NCI-H460 (cell line): ENCODE data around the gene CAPN15. TPM values are rescaled to one million over a fixed set of nuclear protein-coding genes. Genes with fewer than 3 reads are reported as not detected.
"Not testable (repeated sequence)": the region's sequence is repeated elsewhere in the genome, so short reads cannot be mapped to it uniquely, and the experiment has no call there.

Source experiments
- DNase-seq: peaks from one replicate; pipeline ENCODE4 v3.0.0-alpha.2; 2016; ENCODE audit warnings: low read depth; ENCODE audit errors: extremely low read depth
- total RNA-seq: library from RNA; depleted of rRNA; stranded (reverse); fragments of >200 nt; shearing (Covaris generic); gene quantifications from 2 replicates; pipeline ENCODE4 v1.2.3, GENCODE V29; 2014

Gene CAPN15
- total RNA-seq, 1 experiment from 2014 or later: 32.4 TPM

DNA sequence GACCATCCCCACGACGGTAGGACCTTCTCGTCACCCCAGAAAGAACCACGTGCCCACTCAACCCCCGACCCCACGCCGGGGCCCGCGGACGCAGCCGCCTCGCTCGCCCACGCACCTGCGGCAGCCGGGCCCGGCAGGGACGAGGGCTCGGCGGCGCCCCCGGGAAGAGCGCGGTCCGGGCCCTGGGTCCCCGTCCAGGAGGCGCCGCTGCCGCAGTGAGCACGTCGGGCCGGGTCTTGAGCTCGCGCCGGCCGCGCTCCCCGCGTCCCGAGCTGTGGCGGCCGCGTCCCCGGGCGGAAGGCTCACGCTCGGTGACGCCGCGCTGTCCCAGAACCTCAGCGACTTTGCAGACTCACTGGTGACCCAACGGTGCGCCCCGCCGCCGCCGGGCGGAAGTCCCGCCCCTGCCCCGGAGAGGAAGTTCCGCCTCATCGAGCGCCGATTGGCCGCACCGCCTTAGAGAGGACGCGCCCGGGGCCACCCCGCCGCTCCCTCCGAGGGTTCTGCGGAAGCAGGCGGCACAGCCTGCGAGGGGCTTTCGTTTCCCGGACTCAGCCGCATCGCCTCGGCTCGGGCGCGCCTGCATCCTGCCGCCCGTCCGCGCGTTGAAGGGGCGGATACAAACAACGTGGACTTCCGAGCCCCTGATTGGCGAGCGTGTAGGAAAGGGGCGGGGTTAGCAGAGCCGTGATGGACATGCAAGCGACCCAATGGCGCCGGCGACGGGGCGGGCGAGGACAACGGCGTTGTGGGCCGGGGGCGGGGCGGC is 61.6 kb downstream of the CAPN15 start:
- DNase-seq: peak; percentile 94

DNA sequence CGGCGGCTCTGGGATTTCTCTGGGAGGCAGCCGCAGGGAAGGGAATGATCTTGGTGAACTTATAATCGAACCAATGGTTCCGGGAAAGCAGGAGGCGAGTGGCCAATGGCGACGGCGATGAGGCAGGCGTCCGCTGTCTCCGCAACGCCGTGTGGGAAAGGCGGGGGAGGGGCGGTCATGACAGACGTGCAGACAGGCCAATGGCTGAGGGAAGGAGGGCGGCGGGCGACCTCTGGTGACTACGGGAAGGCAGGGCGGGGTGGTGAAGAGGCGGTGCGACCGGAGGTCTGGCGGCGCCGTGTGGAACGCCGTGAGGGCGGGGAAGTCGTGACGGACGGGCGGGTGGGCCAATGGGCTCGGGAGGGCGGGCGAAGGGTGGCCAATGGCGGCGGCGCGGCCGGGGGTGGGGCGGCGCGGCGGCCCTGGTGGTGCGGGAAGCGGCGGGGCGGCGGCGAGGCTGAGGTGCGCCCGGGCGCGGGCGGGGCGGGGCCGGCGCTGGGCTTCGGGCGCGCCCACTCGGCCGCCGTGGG is 62.2 kb downstream of the CAPN15 start, which contains the start of gene RAB40C:
Gene RAB40C, plus strand, starts transcription at position 409 of the 530 bp plus-strand sequence. CDS start 226 bp downstream, outside the sequence.
- DNase-seq: peak; percentile 96

DNA sequence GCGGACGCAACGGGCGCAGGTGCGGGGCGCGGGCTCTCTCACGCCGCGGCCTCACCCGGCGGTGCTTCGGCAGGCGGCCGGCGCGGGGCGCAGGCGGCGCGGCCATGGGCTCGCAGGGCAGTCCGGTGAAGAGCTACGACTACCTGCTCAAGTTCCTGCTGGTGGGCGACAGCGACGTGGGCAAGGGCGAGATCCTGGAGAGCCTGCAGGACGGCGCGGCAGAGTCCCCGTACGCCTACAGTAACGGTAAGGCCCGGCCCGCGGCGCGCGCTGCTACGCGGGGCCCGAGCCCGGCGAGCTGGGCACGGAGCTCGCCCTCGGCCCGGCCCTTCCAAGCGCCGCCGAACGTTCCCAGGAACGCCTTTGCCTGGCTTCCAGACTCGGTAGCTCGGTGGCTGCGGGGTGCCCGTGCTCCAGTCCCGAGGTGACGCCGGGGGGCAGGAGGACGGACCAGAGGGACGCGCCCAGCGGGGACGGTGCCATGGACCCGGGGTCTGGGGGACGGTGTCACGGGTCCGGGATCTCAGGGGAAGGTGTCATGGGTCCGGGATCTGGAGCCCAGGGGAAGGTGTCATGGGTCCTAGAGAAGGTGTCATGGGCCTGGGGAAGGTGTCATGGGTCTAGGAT is 62.8 kb downstream of the CAPN15 start:
- no peak for DNase-seq

DNA sequence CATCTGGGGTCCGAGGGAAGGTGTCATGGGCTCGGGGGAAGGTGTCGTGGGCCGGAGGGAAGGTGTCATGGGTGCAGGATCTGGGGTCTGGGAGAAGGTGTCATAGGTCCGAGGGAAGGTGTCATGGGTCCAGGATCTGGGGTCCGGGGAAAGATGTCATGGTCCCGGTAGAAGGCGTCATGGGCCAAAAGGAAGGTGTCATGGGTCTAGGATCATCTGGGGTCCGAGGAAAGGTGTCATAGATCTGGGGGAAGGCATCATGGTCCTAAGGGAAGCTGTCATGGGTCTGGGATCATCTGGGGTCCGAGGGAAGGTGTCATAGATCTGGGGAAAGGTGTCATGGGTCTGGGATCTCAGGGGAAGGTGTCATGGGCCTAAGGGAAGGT is 63.3 kb downstream of the CAPN15 start:
- DNase-seq: no peak

DNA sequence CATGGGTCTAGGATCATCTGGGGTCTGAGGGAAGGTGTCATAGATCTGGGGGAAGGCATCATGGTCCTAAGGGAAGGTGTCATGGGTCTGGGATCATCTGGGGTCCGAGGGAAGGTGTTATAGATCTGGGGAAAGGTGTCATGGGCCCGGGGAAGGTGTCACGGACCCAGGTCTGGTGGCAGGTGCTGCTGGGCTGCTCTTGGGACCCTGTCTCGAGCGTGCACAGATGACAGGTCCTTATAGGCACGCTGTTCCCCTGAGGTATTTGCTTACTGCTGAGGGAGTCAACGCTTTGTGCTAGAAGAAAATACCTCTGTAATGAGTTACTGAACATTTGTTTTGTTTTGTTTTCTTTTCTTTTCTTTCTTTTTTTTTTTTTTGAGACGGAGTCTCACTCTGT is 63.7 kb downstream of the CAPN15 start:
- DNase-seq: no peak

DNA sequence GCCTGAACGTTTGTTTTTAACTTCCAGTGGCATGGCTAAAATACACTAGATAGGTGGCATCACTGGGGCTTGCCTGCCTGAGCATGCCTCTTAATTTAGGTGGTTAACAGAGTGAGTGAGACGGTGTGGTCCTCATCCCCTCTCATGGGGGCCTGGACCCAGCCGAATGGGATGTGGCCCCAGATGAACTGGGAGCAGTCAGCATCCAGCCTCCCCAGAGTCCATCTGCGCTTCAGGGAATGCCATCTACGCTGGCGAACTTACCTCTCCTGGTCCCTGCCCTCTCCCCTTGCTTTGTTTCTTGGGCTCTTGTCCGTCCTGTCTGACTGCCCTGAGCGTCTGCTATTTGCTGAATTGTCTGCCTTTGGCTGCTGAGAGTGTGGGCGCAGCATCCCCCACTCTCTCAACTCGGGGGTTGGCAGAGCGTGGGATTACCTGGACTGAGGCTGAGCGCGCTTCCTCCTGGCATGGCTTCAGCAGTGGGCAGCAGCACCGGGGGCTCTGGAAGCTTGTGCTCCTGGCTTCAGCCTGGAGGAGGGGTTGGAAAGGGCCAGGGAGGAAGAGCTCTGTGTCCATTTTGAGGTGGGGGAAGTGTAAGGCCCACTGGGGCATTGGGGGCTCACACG is 64.5 kb downstream of the CAPN15 start:
- no peak for DNase-seq

DNA sequence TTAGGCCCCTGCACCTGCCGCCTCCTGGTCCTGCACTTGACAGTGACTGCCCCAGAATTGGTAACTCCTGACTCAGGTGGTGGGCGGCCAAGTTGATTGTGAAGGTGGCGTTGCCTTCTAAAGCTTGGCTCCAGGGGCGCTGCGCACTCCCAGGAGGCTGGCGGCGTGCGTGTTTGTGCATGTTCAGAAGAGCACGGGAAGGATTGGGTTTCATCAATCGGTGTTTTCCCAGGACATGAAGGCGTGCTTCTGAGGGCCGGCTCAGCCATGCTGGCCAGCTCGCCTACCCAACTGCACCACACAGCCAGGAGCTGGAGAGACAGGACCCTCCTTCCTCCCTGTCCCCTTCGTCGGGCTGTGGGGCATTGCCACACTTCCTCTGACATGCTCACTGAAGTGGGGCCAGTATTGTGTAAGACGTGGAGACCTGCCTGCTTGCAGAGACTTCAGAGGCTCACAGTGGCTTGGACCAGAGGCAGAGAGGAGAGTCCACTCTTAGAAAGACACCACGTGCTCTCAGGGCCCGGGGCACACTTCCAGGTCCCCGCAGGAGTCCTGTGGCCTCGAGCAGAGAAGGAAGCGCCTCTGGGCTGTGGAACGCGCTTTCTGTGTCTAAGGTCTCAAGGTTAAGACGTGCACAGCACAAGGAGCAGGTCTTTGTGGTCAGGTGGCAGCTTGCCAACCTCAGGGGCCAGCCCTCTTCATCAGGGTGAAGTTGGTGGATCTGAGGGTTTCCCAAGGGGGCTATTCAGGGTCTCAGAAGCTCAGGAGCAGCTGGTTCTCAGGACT is 65.2 kb downstream of the CAPN15 start:
- no peak for DNase-seq

DNA sequence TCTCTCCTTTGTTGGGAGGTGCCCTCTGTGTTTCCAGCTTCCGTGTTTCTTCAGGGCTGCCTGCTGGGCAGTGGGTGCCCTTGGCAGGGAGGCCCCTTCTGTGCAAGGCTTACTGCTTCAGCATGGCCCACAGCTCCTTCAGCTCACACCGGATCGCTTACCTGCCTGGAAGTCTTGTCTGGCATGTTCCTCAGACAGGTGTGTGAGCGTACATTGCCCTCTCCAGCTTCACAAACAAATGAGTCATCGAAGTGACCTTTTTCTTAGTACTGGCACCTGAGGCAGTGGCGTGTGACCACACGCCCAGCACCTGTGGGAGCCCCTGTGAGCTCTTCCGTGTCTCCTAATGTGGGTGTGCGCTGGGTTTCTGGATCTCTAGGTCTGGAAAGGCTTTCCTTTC is 65.9 kb downstream of the CAPN15 start:
- no peak for DNase-seq

DNA sequence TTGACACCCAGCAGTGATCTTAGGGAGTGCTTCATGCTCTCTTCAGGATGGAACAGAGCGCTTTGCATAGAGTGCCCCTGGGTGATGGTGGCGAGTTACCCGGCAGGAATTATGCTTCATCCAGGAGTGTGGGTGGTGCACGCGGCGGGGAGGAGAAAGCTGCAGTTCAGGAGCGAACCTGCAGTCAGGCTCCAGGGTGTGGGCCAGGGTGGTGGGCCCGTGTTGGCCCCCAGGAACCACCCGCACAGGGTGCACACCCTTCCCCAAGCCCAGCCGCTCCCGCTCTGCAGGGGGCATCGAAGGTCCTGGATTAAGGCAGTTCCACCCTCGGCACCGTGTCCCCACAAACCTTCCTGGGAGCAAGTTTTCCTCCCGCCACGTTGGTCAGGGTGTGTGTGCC is 66.3 kb downstream of the CAPN15 start:
- no peak for DNase-seq

DNA sequence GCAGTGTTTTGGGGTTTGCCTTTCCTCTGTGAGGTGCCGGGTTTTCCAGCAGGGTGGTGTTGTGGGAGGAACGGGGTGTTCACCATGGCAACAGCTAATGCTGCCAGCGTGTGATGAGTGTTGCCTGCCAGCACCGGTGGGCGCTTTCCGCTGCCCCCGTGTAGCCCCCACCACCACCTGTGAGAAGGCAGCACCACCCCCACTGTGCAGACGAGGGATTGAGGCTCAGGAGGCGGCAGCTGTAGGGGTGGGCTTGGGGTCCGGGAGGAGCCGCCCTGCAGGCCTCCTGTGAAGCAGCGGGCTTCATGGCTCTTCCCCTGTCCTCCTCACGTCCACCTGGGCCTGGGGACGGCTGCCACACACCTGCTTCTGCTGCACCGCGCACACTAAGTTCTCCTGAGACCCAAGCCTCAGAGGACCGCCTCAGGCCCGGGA is 67.6 kb downstream of the CAPN15 start:
- no peak for DNase-seq

DNA sequence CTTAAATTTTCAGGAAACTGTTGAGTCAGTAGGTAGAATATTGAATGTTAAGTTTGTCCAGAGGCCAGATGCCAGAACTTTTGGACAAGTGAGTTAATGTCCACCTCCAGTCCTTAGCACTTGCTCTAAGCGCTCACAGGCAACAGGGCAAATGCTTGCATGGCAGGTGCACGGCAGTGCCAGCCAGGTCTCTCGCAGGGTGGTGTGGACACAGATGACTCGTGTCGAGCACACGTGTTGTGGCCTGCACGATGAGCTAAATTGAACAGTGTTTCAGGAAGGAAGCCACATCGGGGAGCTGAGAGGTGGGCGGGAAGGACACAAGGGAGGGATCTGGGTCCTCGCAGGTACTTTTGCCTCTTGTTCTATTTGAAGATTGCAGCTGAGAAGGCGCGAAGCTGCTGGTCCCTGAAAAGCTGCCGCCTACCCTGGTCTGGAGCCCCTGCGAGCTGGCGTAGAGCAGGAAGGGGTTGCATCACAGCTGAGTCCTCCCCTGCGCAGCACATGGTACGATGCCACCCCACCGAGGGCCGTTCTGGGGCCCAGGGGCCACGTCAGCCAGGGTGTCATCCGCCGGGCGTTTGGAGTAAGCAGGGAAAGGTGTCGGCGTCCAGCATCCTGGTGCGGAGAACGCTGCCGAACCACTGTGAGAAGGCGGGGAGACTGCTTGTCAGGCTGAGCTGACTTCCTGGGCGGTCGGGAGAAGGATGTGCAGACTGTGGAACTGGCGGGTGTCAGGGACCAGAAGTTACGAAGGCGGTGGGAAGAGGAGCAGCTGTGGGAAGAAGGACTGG is 68.6 kb downstream of the CAPN15 start:
- no peak for DNase-seq

DNA sequence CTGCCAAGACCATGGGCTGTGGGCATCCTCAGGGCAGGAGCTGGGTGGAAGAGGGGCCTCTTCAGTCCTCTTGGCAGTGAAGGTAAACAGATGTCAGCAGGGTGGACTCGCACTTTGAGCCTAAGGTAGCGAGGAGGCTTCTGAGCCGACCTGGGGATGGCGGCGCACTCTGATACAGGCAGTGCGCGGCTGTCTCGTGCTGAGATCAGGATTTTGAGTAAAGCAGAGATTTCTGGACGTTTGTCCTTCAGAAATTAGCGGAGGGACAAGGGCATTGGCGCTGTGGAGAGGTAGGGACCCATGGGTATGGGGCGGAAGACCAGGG is 69.2 kb downstream of the CAPN15 start:
- no peak for DNase-seq

DNA sequence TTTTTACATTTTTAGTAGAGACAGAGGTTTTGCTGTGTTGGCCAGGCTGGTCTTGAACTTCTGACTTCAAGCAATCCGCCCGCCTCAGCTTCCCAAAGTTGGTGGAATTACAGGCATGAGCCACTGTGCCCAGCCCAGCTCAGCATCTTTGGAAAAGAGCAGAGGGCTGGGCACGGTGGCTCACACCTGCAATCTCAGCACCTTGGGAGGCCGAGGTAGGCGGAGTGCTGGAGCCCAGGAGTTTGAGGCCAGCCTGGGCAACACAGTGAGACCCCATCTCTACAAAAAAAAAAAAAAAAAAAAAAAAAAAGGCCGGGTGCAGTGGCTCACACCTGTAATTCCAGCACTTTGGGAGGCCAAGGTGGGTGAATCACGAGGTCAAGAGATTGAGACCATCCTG is 70.1 kb downstream of the CAPN15 start:
- DNase-seq: not testable (repeated sequence)

DNA sequence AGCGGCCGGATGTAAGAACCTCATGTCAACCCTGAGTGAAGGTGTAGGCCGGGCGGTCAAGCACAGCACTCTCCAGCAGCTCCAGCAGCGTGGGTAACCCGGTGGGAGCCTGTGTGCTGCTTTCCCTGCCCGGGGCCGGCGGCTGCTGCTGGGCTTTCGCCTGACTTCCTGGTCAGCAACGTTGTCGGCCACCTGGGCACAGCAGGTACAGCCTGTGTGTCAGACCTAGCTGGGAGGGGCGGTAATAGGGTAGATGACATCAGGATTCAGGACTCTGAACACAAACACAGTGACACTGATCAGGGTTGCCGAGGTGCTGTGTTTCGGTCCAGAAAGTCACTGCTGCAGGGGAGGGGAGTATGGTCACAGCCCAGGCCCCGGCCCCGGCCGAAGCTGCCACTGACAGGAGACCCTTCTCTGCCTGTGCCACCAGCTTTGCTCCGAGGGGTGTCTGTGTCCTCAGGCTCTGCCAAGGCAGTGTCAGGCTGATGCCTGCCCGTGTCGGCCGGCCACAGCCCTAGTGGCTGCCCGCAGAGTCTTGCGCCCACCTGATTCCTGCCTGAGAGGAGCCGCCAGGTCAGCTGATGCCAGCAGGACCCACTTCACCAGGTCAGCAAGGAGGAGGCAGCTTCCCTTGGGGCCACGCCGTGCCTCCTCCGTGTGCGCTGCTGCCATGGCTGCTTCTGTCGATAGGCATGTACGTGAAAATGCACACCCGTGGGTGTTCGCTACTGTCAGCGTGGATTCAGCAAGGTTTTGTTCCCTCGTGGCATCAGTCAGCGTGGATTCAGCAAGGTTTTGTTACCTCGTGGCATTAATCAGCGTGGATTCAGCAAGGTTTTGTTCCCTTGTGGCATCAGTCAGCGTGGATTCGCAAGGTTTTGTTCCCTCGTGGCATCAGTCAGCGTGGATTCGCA is 71.6 kb downstream of the CAPN15 start:
- no peak for DNase-seq

DNA sequence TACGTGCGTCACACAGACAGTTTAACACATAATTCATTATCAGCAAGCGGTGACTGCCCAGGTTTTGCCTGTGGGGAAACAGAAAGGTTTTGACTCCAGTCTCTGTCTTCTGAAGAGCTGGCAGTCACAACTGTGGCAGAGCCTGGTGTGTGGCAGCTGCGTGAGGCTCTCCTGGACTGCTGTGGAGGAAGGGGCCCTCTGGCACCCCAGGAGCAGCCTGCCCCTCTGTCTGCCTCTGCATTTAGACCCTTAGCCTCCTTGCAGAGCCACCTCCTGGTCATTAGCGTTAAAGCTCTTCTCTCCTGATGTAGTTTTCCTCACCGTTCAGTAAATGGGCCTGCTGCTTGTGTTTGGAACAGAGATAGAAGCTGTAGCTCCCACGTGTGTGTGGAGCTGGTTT is 73.3 kb downstream of the CAPN15 start:
- no peak for DNase-seq

DNA sequence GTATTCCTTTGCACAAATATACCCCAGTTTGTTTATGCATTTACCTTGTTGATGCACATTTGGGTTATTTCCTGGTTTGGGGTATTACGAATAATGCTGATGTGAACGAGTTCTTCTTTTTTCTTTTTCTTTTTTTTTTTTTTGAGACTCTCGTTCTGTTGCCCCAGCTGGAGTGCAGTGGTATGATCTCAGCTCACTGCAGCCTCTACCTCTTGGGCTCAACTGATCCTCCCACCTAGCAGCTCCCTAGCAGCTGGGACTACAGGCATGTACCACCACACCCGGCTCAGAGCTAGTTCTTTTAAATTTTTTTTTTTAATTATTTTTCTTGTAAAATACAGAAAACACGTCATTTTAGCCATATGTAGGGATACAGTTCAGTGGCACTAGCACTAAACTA is 76.4 kb downstream of the CAPN15 start:
- no peak for DNase-seq
